Fibroblast of mammary gland (primary cell): ENCODE data around the gene PAX7.

ENCODE experiments used
- DNase-seq: peaks from one replicate; pipeline ENCODE4 v3.0.0-alpha.2; 2010; ENCODE audit warnings: low read depth
- H3K4me3 ChIP-seq: 2 replicates; pipeline ENCODE4 v1.5.1; 2011; ENCODE audit warnings: low read depth, mild to moderate bottlenecking, low read length, moderate library complexity; ENCODE audit not compliant: control insufficient read depth
- CTCF ChIP-seq: conservative IDR thresholded peaks from 2 replicates; pipeline ENCODE4 v1.5.1; 2011; ENCODE audit warnings: low read depth, low read length, inconsistent platforms; ENCODE audit not compliant: control insufficient read depth, insufficient read depth

PAX7 gene

GRCh38 chr1:18637962-18638834 is 7.6 kb downstream of the PAX7 start:
- DNase-seq, result no peak
- no peak overlapping the region for H3K4me3 ChIP-seq
- no peak for TF ChIP-seq CTCF

GRCh38 chr1:18638835-18639364 is 8.3 kb downstream of the PAX7 start:
- no peak for TF ChIP-seq CTCF
- no peak for DNase-seq

GRCh38 chr1:18639368-18640055 is 8.9 kb downstream of the PAX7 start:
- no peak for TF ChIP-seq CTCF
- no peak overlapping the region for H3K4me3 ChIP-seq
- no peak for DNase-seq

More at GRCh38 chr1:18638835-18639364, 8.3 kb downstream of the PAX7 start:
- H3K4me3 ChIP-seq, result no peak overlapping the region

GRCh38 chr1:18640228-18641004 is 9.8 kb downstream of the PAX7 start:
- TF ChIP-seq CTCF, result no peak
- DNase-seq, result no peak
- H3K4me3 ChIP-seq, result no peak overlapping the region

- no peak for TF ChIP-seq CTCF
- no peak for DNase-seq
- H3K4me3 ChIP-seq, result no peak overlapping the region
These were observed 10.6 kb downstream of the PAX7 start for GRCh38 chr1:18641005-18641941.
